A549 (cell line): ENCODE measurements around the gene NANOS2. TPM values are rescaled to one million over a fixed set of nuclear protein-coding genes. Genes with fewer than 3 reads are reported as not detected.

Experiments used
- ATAC-seq, 2 experiments: fragments of 200-7000 bp in 1 of 2; fragments of >200 bp in 1 of 2; cut with Nextera tagmentation in 1 of 2; cut with Tn5 transposase in 1 of 2; 3 replicates each; pipeline versions ENCODE4 v1.8.0 to v1.9.1; 2018 to 2020; ENCODE audit warnings: mild to moderate bottlenecking in 1 of 2, moderate library complexity in 1 of 2
- CTCF ChIA-PET: fragments of 300-600 bp; sonication (Branson Sonifier 250); formaldehyde crosslinking; extraction: SDS; loops from one replicate; lab custom pipeline; 2021; ENCODE audit warnings: antibody characterized with exemption, inconsistent platforms; lab: Yijun Ruan, JAX
- POLR2A ChIA-PET: fragments of 350-600 bp; formaldehyde crosslinking; extraction: SDS; loops from one replicate; lab custom pipeline; 2021; ENCODE audit warnings: antibody characterized with exemption, inconsistent platforms; lab: Yijun Ruan, JAX
- DNase-seq, 2 experiments: peaks; one replicate each; pipeline versions ENCODE4 v3.0.0 to v3.0.0-alpha.2; 2011 to 2016; ENCODE audit warnings: low read depth in 1 of 2, low spot score in 1 of 2
- FAIRE-seq: peaks from 2 replicates; lab custom pipeline; 2011; peaks lifted over from hg19 to GRCh38; lab: Jason Lieb, UNC
- H3K27ac ChIP-seq, 2 experiments: fragments of >200 bp; sonication (Bioruptor Twin); formaldehyde crosslinking; 3 replicates each; pipeline ENCODE4 v1.5.1; 2016 to 2017
- H3K4me1 ChIP-seq: fragments of >200 bp; sonication (Bioruptor Twin); formaldehyde crosslinking; 3 replicates; pipeline ENCODE4 v1.6.1; 2016
- H3K4me2 ChIP-seq: fragments of >200 bp; sonication (Bioruptor Twin); formaldehyde crosslinking; 3 replicates; pipeline ENCODE4 v1.6.1; 2016
- H3K4me3 ChIP-seq: fragments of >200 bp; sonication (Bioruptor Twin); formaldehyde crosslinking; 3 replicates; pipeline ENCODE4 v1.5.1; 2016
- H3K9me3 ChIP-seq: fragments of >200 bp; sonication (Bioruptor Twin); formaldehyde crosslinking; 3 replicates; pipeline ENCODE4 v1.6.1; 2016
- BCL3 ChIP-seq: fragments of >200 bp; sonication (Bioruptor Twin); formaldehyde crosslinking; IDR thresholded peaks from 3 replicates; pipeline ENCODE4 v1.6.1; 2016
- CEBPB ChIP-seq, 2 experiments: fragments of >200 bp in 1 of 2; sonication (Bioruptor Twin) in 1 of 2; formaldehyde crosslinking in 1 of 2; IDR thresholded peaks; 2 replicates each; pipeline ENCODE4 v1.6.1; 2012 to 2016
- CHD2 ChIP-seq: fragments of 150-350 bp; IDR thresholded peaks from 2 replicates; pipeline ENCODE4 v1.6.1; 2014; ENCODE audit warnings: low read length; ENCODE audit not compliant: partially characterized antibody
- EHMT2 ChIP-seq: fragments of 200-600 bp; sonication (generic); IDR thresholded peaks from 2 replicates; pipeline ENCODE4 v1.6.1; 2016; ENCODE audit warnings: antibody characterized with exemption, low read depth, mild to moderate bottlenecking, moderate library complexity
- FOSB ChIP-seq: fragments of 250-450 bp; sonication (Bioruptor Pico); IDR thresholded peaks from 2 replicates; pipeline ENCODE4 v1.5.0; 2020; ENCODE audit warnings: mild to moderate bottlenecking, moderate library complexity
- HOXB5 ChIP-seq: fragments of 250-450 bp; sonication (Bioruptor Pico); IDR thresholded peaks from 2 replicates; pipeline ENCODE4 v1.5.0; 2020; ENCODE audit warnings: mild to moderate bottlenecking, moderate library complexity
- JUN ChIP-seq, 2 experiments: fragments of >200 bp; sonication (Bioruptor Twin); formaldehyde crosslinking; IDR thresholded peaks; 2 replicates in 1 of 2; 3 replicates in 1 of 2; pipeline ENCODE4 v1.6.1; 2016 to 2017
- JUNB ChIP-seq: fragments of >200 bp; sonication (Bioruptor Twin); formaldehyde crosslinking; IDR thresholded peaks from 2 replicates; pipeline ENCODE4 v1.6.1; 2016
- MAX ChIP-seq: IDR thresholded peaks from 2 replicates; pipeline ENCODE4 v1.6.1; 2012
- NFE2L2 ChIP-seq: fragments of 150-350 bp; conservative IDR thresholded peaks from 2 replicates; pipeline ENCODE4 v1.6.1; 2014; ENCODE audit warnings: low read length
- POLR2A ChIP-seq: IDR thresholded peaks from 2 replicates; pipeline ENCODE4 v1.6.1; 2012; ENCODE audit warnings: mild to moderate bottlenecking, low read length
- POLR2AphosphoS2 ChIP-seq: conservative IDR thresholded peaks from 2 replicates; pipeline ENCODE4 v1.6.1; 2012; ENCODE audit warnings: low read length, improper control_type of control experiment, inconsistent platforms
- TFCP2L1 ChIP-seq: fragments of 250-450 bp; sonication (Bioruptor Pico); IDR thresholded peaks from 2 replicates; pipeline ENCODE4 v1.5.0; 2021; ENCODE audit warnings: mild to moderate bottlenecking
- ZC3H11A ChIP-seq: fragments of 450-650 bp; IDR thresholded peaks from 2 replicates; pipeline ENCODE4 v1.6.1; 2014; ENCODE audit warnings: antibody characterized with exemption, mild to moderate bottlenecking
- WGBS: methylation state at CpG from one replicate; pipeline ENCODE4 v1.1.6; 2017; ENCODE audit errors: missing lambda C conversion rate; 5-methylcytosine and 5-hydroxymethylcytosine counted together
- polyA plus RNA-seq, 4 experiments: library from polyadenylated mRNA; depleted of rRNA in 3 of 4; stranded (reverse); fragments of >200 nt; fragmentation: RNase III in 1 of 4; extraction: RNeasy Plus Mini Kit Qiagen cat#74134 plus additional on column Dnase treatment in 1 of 4; gene quantifications; 2 replicates in 3 of 4; 3 replicates in 1 of 4; pipeline ENCODE4 v1.2.3, GENCODE V29; 2011 to 2017

Gene NANOS2
- polyA plus RNA-seq, 2 of the 4 experiments (the other 2 are of a cell fraction), result not detected

GRCh38 chr19:45901912-45902650 is 12.5 kb downstream of the NANOS2 start, which contains the start of gene MYPOP:
MYPOP (minus strand) TSS chr19:45902613; CDS start chr19:45901773, 840 bp downstream.
- peak within 1 kb of the TSS; percentile 97 for H3K4me2 ChIP-seq
- peak within 1 kb of the TSS; percentile 78 for H3K4me3 ChIP-seq
- H3K9me3 ChIP-seq, result no peaks in the 10 kb centered on the region
- WGBS, result 3% methylated on average over 36 of the region's 47 CpGs
- ChIA-PET POLR2A (interaction anchor here (0.7 to 1.8 kb wide), 10 partner anchors 11 to 167 kb away, joined by 3 to 23 read pairs (median 4); partner anchors contain the start of genes CCDC61, IRF2BP1, NOVA2 and SYMPK), CTCF (interaction anchor here (1.0 to 5.2 kb wide), 14 partner anchors 9 to 175 kb away, joined by 3 to 29 read pairs (median 6); partner anchors contain the start of genes CCDC61, FOXA3, IRF2BP1 and NANOS2)
- peaks cover 17% of the 10 kb centered on the region for H3K4me1 ChIP-seq
- no peak for DNase-seq
- peak in 1 of 2 experiments; percentile 34; a peak in 1 of 5 replicates for TF ChIP-seq JUN (IDR thresholded peaks at IDR 0.05)
- TF ChIP-seq ZC3H11A, result no peak
- peak; percentile 74 for TF ChIP-seq POLR2A
- TF ChIP-seq MAX, result 0 out of 2 replicates have a peak, but pooled peaks have one; percentile 12
- H3K27ac ChIP-seq, result peak within 1 kb of the TSS; percentile 89 to 93
- ATAC-seq, result peak; percentile 6 to 28; a peak in 4 of 6 replicates
- no peak for FAIRE-seq

GRCh38 chr19:45901432-45901911 is 13.1 kb downstream of the NANOS2 start:
- Histone ChIP-seq H3K4me3 (peak overlapping the region; percentile 78), H3K27ac (peak overlapping the region; percentile 89 to 93)
- TF ChIP-seq CEBPB (IDR thresholded peaks at IDR 0.05) (peak; percentile 61 to 74; a peak in 2 of 4 replicates), POLR2AphosphoS2 (no peak)
- TF ChIP-seq, all 56 proteins: peak for 1
- Histone ChIP-seq H3K4me2 (peak overlapping the region; percentile 97), H3K4me1 (peaks cover 17% of the 10 kb centered on the region), H3K9me3 (no peaks in the 10 kb centered on the region)
- FAIRE-seq (no peak), ATAC-seq (no peak), DNase-seq (no peak)
- 85% methylated on average over 45 of the region's 69 CpGs for WGBS
- CTCF ChIA-PET, result interaction anchor here (1.1 to 5.2 kb wide), 11 partner anchors 9 to 176 kb away, joined by 3 to 29 read pairs (median 10); partner anchors contain the start of genes FOXA3, IRF2BP1, NANOS2 and SYMPK
- POLR2A ChIA-PET, result interaction anchor here (1.8 kb wide), 1 partner anchor 51 kb away, joined by 9 read pairs; no protein-coding TSS in a partner anchor

GRCh38 chr19:45900738-45901431 is 13.7 kb downstream of the NANOS2 start:
- peak overlapping the region; percentile 78 for H3K4me3 ChIP-seq
- POLR2A ChIA-PET, result no interaction called here
- no peak for DNase-seq
- CTCF ChIA-PET, result interaction anchor here (0.9 to 5.2 kb wide), 9 partner anchors 8 to 176 kb away, joined by 3 to 29 read pairs (median 7); partner anchors contain the start of genes FOXA3, IRF2BP1 and SYMPK
- no peaks in the 10 kb centered on the region for H3K9me3 ChIP-seq
- H3K4me1 ChIP-seq, result peaks cover 17% of the 10 kb centered on the region
- no peak for TF ChIP-seq FOSB (CRISPR knock-in tag)
- no peak for TF ChIP-seq CHD2
- TF ChIP-seq JUN (IDR thresholded peaks at IDR 0.05), result no peak
- TF ChIP-seq TFCP2L1, result no peak
- no peak for TF ChIP-seq JUNB
- TF ChIP-seq BCL3, result no peak
- TF ChIP-seq HOXB5 (CRISPR knock-in tag), result no peak
- no peak for TF ChIP-seq EHMT2
- no peak for TF ChIP-seq NFE2L2
- ATAC-seq, result no peak
- H3K27ac ChIP-seq, result peak overlapping the region in 1 of 2 experiments; percentile 93; a peak in 3 of 6 replicates
- 90% methylated on average over 22 of the region's 22 CpGs for WGBS
- no peak for FAIRE-seq
- peak overlapping the region; percentile 97 for H3K4me2 ChIP-seq
